Hippocampal formation (tissue), 2 donors: ENCODE data around the gene SLIT3.
A peak's percentile ranks its signal among the peaks of the same experiment; 100 is the strongest.

Experiments used
- DNase-seq, 2 donors: peaks; one replicate each; lab custom pipeline; 2025; lab: John Stamatoyannopoulos, UW

SLIT3 gene

DNA sequence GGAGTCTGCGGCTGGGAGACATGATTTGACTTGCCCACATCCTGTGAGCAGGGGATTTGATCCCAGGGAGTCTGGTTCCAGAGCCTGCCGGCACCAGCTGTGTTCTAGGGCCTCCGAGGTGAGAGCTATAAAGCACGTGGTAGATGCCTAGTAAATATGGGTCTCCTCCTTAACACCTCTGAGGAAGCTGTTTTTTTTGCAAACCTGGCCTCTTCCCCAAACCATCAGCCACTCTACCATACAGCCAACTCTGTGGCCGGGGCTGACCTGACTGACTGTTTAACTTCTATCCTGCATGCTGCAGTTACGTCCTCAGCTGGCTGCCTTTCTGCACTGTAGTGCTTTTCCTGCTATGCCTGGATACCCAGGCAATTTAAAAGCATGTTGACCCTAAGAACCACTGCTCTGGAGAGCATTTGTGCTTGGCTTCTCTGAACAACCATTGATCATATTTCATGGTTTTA, 220.5 kb downstream of the SLIT3 start:
- no peak for DNase-seq

DNA sequence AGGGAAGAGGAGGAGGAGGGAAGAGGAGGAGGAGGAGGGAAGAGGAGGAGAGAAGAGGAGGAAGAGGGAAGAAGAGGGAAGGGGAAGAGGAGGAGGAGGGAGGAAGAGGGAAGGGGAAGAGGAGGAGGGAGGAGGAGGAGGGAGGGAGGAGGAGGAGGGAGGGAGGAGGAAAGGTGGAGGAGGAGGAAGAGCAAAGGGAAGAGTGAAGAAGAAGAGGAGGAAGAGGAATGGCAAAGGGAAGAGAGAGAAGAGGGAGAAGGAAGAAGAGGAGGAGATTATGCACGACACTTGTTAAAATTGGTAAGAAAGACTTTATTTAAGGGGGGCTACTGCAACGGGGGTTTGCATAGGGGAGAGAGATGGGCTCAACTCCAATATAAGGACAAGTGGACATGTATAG, 221.2 kb downstream of the SLIT3 start:
- DNase-seq, result no peak

DNA sequence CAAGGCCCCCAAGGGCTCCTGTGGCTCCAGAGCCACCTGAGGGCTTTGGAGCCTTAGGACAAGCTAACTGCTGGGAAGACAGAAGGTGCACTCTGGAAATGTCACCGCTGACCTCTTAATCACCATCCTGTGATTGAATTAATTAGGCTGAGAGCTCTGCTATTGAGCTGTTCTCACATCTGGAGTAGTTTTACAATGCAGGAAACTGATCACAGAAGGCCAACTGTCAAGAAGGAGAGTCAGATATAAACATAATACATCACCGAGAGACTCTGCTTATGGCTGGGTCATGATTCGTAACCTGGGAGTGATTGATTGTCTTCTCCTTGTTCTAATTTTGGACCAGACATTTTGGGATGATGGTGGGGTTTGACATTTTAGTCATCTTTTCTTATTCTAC, 226.1 kb downstream of the SLIT3 start:
- DNase-seq, result no peak

DNA sequence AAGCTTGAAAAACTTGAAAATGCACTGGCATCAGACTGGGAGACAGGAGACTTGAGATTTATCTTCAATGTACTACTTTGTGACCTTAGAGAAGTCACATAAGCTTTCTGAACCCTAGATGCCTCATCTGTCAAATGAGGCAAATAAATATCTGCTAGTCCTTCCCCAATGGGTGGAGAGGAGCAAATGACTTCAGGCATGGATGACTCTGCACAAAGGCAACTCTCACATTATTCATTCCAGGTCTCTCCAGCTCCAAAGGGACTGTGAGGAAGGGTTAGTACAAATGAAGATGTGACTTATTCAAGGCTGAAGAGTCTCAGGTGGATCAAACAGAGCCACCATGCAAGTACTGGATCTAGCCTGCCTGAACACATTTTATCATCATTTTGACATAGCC, 228.7 kb downstream of the SLIT3 start:
- DNase-seq, result no peak

DNA sequence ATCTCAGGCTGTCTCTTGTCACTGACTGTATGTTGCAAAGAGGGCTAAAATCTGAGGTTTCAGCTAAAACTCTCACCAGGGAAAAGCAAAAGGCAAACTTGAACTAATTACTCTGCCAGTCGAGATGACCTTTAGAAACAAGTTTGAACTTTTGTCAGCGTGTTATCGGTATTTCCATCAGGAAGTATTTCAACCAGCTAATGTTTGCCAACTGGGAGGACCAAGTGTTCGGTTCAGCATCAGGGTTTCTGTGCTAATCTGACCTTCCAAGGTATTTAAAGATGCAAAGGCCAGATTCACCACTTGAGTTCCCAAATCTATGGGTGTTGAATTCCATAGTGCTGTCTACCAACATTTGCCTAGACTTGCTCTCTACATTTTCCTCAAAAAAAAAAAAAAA, 230.5 kb downstream of the SLIT3 start:
- no peak for DNase-seq

DNA sequence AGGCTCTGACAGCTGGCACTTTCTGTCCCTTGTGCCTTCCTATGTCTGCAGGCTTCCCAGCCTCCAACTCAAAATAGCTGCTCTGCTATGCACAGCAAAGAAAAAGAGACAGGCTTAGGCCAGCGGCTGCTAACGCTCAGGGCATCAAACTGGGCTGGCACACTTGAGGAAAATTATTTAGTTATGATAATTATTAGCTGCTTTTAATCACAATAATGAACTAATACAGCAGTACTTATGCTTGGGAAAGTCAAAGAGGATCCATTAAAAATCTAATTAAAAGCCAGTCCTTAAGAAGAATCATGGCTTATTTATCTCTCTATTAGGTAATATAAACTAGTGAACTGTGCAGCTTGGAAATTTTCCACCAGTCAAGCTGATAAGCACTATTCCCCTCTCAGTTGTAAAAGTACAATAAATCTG, 233.2 kb downstream of the SLIT3 start:
- no peak for DNase-seq

DNA sequence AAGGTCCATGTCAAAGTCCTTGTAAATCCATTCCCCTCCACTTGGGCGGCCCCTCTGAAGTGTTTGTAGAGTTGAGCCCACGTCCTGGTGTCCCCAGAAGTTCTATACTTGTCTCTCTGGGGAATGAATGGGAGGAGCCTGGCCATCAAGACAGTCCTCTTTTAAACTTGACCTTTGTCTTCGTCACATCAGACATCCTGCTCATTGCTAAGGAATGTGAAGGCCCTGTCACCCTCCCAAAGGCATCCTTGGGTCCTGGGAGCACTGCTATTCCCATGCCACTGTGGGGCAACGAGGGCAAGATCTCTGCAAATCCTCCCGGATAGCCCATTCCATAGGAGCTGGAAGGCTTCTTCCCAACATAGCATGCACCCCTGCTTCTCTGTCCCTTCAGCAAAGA, 235.5 kb downstream of the SLIT3 start:
- no peak for DNase-seq

DNA sequence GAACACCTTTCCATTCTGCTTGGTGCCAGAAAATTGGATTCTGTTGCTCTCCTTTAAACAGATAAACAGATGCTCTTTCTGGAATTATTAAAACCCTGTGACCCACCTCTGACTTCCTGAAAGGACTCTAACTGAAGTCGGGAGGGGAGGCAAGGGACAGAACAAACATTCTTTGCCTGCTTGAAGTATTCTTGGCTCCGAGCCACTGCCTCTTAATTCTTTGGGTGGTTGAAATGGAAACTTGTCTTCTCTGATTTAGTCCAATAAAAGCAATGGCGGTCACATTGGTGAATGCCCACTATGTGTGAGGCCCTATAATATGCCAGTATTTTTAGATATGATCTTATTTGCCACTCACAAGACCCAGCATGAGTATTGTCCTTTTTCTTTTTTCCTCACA, 236.8 kb downstream of the SLIT3 start:
- DNase-seq, result no peak

DNA sequence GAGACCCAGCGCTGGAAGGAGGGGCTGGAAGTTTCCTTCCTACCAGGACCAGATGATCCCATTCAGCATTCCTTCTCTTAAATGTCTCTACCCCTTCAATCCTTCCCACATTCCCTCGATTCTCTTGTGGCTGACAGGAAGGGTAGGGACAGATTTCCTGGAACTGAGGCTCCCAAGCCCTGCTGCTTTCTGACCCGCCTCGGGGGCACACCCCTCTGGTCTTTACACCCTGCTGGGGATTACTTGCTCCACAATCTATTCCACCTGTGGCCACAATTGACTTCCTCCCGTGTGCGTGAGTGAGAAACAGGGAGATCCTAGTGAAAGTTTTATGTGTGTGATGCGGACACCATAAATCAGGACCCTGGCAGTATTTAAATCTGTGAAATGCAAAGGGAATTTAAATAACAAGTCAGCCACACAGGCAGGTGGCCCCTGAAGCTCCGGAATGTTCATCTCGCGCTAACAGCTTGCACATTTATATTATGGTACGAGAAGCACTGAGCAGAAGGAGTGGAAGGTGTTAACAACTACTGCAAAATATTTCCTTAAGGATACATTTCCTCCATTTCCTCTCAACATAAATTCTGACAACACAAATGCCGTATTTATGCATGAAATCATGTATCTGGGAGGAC, 237.5 kb downstream of the SLIT3 start:
- no peak for DNase-seq

DNA sequence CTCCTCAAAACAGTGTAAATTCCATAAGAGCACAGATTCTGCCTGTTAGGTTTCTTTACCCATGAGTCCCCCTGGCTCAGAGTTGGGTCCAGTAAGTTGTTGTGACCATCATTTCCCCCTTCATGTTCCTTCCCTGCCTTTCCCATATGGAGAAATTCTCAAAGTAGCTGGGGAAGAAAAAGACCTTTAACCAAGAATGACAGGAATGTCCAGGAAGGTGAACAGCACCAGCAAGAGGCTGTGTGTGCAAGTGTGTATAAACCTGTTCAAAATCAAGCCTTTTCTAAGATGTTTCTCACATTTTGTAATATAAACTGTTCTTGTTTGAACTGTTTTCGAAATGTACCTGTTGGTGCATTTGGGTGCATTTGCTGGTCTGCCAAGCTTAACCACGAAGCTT, 238.2 kb downstream of the SLIT3 start:
- no peak for DNase-seq

DNA sequence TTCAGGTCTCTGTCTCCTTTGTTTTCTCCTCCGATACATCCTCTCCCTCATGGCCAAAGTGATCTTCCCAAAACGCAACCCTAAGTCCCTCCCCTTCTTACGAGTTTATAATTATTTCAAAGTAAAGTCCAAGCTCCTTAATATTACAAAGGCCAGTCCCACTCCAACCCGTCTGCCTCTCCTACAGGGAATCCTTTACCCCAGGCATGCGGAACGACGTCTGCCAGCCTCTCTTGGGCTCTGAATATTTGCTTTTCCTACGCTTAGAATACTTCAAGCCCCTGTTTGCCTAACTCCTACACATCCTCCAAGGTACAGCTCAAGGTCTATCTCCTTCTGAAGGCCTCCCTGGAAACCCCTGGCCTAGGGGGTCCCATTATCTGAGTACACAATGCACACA, 246.4 kb downstream of the SLIT3 start:
- no peak for DNase-seq

DNA sequence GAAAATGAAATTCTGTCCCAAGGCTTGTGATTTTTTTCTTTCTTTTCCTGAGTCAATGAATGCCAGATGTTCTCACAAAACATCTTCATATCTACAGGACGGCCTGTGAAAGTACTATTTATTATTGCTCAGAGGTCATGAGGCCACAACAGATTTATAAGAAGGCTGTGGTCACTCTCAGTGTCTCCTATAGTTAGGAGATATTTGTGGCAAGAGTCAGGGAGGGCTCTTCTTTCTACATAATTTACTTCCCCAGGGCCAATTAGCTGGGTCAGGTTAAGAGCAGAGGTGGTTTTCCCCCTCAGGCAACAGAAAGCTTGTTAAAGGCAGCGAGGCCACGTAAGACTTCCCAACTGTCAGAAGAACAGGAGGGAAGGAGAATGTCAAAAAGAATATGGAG, 248.7 kb downstream of the SLIT3 start:
- no peak for DNase-seq

DNA sequence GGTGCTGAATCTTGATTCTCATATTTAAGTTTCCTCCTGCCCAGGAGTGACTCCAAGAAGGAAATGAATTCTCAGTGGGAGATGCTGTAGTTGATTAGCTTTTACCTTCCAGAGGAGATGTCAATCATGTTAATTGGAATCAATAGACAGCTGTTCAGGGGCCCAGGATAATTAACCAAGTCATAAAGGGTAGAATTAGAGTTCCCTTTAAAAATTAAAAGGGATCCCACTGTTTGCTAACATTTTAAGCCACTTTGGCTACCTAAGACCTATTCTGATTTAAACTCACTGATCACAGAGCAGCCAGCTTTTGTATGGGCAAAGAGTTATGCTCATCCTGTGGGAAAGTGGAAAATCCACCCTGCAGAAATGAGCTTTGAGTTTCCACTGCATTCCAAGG, 249.6 kb downstream of the SLIT3 start:
- no peak for DNase-seq

DNA sequence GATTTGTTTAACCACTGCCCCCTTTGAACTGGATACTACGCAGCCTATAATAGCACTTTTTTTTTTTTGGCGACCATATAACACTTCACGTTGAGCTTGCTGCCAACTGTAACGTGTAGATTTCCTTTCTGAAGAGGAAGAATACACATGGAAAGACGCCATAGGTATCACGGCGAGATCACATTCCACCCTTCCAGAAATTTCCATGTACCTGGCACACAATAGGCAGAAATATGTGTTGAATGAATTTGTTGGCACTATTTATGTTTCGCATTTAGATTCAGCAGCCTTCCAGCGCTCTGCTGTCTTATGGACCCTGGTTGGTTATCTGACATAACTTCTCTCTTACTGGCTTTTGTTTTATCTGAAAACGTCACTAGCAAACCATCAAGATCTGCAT, 250.3 kb downstream of the SLIT3 start:
- no peak for DNase-seq

DNA sequence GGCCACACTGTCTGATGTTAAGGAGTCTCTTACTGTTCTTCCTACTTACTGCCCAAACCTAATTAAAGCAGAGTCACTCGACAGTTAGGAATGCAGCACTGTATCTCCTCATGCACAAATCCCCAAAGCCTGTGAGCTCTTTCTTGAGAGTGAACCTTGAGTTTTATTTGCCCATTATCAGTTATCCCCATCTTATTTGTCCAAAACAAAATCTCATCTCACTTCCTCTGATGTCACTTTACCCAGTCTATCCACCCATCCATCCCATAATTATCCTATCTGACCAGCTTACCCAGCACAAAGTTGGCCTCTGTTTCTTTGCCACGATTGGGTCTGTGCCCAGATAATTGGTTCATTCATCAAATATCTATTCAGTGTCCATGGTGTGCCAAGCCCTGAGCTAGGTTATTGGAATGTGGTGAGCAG, 250.8 kb downstream of the SLIT3 start:
- peak; percentile 24 to 27 for DNase-seq

DNA sequence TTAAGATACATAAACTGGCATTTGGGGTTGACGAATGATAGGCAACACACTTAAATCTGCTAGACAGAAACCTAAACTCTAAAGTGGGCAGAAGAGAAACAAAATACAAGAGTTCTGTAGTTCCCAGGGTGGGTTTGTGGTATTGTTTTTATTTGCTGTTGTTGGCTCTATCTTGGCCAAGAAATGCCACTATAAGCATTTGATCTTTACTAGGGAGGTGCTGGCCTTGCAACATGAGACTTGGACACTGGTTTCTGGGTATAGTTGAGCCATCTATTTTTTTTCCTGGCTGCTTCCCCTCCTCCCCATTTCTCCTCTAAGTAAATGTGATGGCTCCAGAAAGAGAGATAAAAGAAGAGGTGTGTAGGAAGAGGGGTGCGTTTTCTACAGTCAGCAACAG, 251.2 kb downstream of the SLIT3 start:
- DNase-seq, result no peak

DNA sequence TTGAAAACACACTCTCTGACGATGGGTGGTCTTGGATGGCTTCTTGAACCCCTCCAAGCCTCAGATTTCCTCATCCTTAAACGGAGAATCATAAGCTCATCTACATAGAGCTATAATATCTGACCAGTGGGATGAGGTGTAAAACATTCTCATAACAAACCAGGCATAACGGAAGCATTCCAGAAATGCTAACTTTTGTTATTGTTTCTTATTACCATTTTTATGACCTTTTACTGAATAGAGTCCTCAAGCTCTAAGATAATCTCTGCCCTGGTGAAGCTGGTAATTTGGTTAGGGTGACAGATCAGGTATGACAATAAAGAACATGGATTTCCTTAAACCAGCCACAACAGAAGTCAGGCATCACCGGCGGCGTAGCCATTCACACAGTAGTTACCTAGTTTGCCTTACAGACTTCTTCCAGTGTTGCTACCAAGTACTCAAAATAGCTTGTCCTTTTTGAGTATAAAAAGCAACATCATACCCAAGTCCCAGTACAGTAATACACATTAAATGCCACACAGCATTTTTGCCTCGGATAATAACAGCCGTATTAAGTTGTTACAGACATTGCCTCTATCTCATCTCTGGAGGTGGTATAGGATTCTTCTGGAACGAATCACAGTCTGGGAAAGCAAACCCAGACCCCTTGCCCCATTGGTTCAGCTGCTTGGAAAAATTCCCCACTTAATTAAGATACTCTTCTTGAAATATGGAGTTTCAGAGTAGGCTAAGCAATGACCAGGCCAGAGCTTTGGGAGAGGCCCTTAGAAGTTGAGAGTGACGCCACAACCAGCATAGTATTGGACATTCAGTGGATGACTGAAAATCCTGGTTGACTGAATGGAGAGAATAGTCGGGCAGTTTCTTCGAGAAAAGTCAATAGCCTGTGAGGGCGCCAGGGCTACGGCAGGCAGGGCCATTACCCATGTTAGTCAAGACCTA, 252.5 kb downstream of the SLIT3 start:
- no peak for DNase-seq

DNA sequence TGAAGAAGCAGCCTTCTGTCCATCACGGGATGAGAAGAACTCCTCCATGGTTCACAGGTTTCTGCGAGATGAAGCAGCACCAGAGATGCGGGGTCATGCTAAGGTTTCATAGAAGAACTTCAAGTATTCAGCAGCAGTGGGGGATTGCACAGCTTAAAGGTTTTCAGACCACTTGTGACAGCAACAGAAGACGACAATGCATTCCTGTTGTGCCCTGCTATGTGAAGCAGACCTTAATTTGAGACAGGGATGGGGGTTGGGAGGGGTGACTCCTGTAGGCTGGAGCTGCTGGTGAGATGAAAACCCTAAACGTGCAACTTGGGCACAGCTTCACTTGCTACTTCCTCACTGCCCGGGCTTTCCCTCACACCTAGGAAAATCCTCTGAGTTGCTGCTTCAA, 256.0 kb downstream of the SLIT3 start:
- no peak for DNase-seq

DNA sequence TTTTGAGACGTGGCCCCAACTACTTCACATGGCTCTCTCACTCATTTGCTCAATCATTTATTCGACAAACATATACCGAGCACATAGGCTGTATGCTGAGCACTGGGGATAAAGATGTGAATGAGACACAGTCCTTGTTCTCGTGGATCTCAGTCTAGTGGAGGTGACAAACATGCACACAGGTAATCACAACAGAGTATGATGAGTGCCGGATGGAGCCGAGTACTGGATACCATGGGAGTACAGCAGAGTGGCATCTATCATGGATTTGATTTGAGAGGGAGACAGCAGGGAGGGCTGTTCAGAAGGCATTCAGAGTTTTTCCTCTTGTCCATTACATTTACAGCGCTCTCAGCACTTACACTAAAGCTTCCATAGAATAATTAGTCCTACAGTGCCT, 259.8 kb downstream of the SLIT3 start:
- DNase-seq, result no peak

DNA sequence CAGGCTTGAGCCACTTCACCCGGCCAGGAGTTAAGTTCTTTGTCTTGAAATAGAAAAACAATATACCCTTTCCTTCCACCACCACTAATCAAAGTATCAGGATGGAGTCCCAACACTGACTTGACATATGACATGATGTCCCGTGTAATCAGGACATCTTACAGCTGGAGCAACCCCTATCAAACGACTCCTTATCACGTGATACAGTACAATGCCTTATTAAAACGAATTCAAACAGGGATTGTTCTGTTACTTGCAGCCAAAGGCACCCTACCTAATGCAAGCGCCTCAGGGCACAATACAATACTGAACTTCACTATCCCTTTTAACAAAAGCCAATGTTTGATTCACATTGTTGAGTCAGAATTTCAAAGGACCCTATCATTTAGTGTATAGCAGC, 261.3 kb downstream of the SLIT3 start:
- DNase-seq, result no peak

DNA sequence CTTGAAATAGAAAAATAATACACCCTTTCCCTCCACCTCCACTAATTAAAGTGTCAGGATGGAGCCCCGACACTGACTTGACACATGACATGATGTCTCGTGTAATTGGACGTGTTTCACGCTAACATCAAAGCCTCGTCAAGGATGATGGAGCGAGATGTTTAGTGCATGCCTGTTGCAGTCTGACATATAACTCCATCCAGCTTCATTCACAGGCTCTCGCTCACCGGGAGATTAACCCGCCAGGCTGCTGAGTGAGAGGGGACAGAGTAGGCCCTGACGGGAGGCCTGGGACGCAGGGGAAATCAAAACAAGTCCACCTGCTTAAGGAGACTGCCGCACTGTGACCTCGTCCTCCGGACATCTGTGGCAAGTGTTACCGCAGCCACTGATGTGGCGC, 263.5 kb downstream of the SLIT3 start:
- DNase-seq, result no peak

DNA sequence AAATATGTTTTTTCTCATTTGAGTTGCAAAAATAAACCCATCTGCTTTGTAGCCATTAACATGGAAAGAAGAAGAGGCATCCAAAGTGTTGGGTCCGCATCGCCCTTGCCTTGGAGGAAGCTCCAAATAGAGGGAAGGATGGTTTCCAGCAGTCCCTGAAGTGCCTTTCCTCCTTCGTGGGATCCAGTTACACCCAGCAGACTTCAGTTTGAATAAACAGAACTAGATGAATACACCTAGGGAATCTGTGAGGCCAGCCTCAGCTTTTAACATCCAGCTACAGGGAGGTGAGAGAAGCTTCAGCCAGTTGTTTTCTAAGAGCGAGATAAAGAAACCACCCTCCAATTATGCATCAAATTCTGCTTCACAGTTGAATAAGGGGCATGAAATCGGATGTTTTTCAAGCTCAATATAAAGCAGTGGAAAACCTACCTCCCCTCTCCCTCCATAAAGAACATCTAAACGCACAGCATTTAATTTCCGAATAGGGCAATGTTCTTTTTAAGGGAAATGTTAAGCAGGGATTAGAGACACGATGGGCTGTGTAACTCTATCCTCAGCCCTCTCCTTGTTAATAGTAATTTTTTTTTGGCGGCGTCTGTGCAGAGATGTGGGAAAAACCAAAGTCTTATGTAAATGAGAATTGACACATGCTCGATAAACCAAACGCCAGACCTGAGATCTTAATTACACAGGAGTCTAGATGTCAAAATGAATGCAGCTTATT, 264.7 kb downstream of the SLIT3 start:
- DNase-seq, result no peak
